B cell (primary cell): ENCODE data around the gene MVK.

ENCODE experiments used
- EZH2 ChIP-seq: IDR thresholded peaks from 2 replicates; pipeline ENCODE4 v1.6.1; 2012; ENCODE audit warnings: borderline replicate concordance, low read depth, mild to moderate bottlenecking, moderate library complexity, low read length; ENCODE audit not compliant: insufficient read depth, poor library complexity, severe bottlenecking
- TF ChIP-seq, protein P1 (sequence below): fragments of 200-600 bp; IDR thresholded peaks from one replicate; pipeline ENCODE4 v1.8.0; 2022; ENCODE audit warnings: antibody characterized with exemption, mild to moderate bottlenecking

DNA sequence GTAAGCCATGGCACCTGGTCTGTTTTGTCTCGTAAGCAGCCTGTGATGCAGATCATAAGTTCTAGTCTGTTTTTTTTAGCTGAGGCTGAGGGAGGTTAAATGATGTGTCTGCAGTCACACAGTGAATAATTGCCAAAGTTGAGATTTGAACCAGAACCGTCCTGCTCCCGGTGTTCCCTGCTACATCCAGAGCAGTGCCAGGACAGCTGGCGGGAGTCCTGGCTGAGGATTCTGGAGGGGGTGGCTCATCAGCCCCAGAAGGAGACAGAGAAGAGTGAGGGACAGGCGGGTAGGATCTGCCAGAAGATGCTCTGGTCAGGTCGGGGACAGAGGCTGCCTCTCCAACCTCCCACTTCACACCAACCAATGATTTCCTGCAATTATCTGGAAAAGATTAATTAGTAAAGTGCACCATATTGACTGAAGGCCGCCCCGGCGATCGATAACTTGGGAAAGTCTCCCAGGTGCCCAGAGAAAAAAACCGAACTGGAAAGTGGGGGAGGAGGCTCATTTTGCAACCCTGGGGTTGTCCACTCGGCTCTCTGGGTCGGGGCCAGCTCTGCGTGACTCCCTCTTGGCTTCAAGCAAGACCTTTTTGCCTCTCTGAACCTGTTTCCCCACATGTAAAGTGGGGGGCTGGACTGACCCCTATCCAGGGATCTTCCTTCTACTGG is 42.1 kb downstream of the MVK start:
- TF ChIP-seq, protein P1, sequence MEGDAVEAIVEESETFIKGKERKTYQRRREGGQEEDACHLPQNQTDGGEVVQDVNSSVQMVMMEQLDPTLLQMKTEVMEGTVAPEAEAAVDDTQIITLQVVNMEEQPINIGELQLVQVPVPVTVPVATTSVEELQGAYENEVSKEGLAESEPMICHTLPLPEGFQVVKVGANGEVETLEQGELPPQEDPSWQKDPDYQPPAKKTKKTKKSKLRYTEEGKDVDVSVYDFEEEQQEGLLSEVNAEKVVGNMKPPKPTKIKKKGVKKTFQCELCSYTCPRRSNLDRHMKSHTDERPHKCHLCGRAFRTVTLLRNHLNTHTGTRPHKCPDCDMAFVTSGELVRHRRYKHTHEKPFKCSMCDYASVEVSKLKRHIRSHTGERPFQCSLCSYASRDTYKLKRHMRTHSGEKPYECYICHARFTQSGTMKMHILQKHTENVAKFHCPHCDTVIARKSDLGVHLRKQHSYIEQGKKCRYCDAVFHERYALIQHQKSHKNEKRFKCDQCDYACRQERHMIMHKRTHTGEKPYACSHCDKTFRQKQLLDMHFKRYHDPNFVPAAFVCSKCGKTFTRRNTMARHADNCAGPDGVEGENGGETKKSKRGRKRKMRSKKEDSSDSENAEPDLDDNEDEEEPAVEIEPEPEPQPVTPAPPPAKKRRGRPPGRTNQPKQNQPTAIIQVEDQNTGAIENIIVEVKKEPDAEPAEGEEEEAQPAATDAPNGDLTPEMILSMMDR = no peak
- TF ChIP-seq EZH2 = no peak
